K562 (cell line): ENCODE measurements around the gene KCNB1.

Source experiments
- DPF2 ChIP-seq: fragments of 450-650 bp; IDR thresholded peaks from 2 replicates; pipeline ENCODE4 v1.6.1; 2016
- MTA3 ChIP-seq: fragments of 450-650 bp; formaldehyde crosslinking; IDR thresholded peaks from 2 replicates; pipeline ENCODE4 v1.6.1; 2017; ENCODE audit warnings: mild to moderate bottlenecking, borderline replicate concordance
- SNRNP70 ChIP-seq: fragments of 200-400 bp; formaldehyde crosslinking; optimal IDR thresholded peaks from 2 replicates; pipeline ENCODE3; 2017; ENCODE audit warnings: low read depth, low read length
- SP1 ChIP-seq: sonication (generic); formaldehyde crosslinking; IDR thresholded peaks from 2 replicates; pipeline ENCODE4 v1.8.1; 2022; ENCODE audit warnings: mild to moderate bottlenecking, missing genetic modification reagents
- ZNF121 ChIP-seq: sonication (generic); formaldehyde crosslinking; conservative IDR thresholded peaks from 2 replicates; pipeline ENCODE4 v1.8.0; 2022; ENCODE audit warnings: missing genetic modification reagents
- ZZZ3 ChIP-seq: fragments of 450-650 bp; IDR thresholded peaks from 2 replicates; pipeline ENCODE4 v1.6.1; 2016; ENCODE audit warnings: antibody characterized with exemption, mild to moderate bottlenecking, moderate library complexity
- TF ChIP-seq, protein P1 (sequence below): fragments of 250-450 bp; sonication (Bioruptor Pico); IDR thresholded peaks from 2 replicates; pipeline ENCODE4 v1.4.0; 2020; ENCODE audit warnings: borderline replicate concordance
- TF ChIP-seq, protein P2 (sequence below), 3 experiments: IDR thresholded peaks in 2 of 3; conservative IDR thresholded peaks in 1 of 3; 2 replicates each; pipeline ENCODE4 v1.5.1; 2011 to 2012; ENCODE audit warnings: low read length in 3 of 3, mild to moderate bottlenecking in 3 of 3, control low read depth in 2 of 3, improper control_type of control experiment in 1 of 3, inconsistent platforms in 1 of 3, low read depth in 1 of 3, mixed read lengths in 1 of 3, moderate library complexity in 1 of 3; ENCODE audit not compliant: insufficient read depth in 2 of 3
- TF ChIP-seq, protein P3 (sequence below): fragments of 200-600 bp; sonication (generic); IDR thresholded peaks from one replicate; pipeline ENCODE4 v1.6.1; 2012; ENCODE audit warnings: mild to moderate bottlenecking, low read depth, low read length, inconsistent platforms
- TF ChIP-seq, protein P4 (sequence below): sonication (generic); formaldehyde crosslinking; IDR thresholded peaks from 2 replicates; pipeline ENCODE4 v1.9.0; 2022; ENCODE audit warnings: mild to moderate bottlenecking, missing genetic modification reagents
- TF ChIP-seq, protein P5 (sequence below): fragments of 250-450 bp; sonication (Bioruptor Pico); IDR thresholded peaks from 2 replicates; pipeline ENCODE4 v1.5.0; 2020; ENCODE audit warnings: mild to moderate bottlenecking, borderline replicate concordance

DNA sequence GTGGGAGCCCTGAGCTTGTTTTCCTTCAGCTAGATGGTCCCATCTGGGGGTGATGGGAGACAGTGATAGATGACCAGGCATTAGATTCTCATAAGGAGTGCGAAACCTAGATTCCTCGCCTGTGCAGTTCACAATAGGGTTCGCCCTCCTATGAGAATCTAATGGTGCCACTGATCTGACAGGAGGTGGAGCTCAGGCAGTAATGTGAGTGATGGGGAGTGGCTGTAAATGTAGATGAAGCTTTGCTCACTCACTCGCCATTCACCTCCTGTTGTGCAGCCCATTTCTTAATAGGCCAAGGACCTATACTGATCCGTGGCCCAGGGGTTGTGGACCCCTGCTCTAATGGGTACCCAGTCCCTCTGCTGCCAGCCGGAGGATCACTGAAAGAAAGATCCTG is 20.7 kb upstream of the KCNB1 start:
- TF ChIP-seq, protein P1, sequence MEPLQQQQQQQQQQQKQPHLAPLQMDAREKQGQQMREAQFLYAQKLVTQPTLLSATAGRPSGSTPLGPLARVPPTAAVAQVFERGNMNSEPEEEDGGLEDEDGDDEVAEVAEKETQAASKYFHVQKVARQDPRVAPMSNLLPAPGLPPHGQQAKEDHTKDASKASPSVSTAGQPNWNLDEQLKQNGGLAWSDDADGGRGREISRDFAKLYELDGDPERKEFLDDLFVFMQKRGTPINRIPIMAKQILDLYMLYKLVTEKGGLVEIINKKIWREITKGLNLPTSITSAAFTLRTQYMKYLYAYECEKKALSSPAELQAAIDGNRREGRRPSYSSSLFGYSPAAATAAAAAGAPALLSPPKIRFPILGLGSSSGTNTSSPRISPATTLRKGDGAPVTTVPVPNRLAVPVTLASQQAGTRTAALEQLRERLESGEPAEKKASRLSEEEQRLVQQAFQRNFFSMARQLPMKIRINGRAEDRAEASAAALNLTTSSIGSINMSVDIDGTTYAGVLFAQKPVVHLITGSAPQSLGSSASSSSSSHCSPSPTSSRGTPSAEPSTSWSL (CRISPR knock-in tag), result no peak
- TF ChIP-seq, protein P2, sequence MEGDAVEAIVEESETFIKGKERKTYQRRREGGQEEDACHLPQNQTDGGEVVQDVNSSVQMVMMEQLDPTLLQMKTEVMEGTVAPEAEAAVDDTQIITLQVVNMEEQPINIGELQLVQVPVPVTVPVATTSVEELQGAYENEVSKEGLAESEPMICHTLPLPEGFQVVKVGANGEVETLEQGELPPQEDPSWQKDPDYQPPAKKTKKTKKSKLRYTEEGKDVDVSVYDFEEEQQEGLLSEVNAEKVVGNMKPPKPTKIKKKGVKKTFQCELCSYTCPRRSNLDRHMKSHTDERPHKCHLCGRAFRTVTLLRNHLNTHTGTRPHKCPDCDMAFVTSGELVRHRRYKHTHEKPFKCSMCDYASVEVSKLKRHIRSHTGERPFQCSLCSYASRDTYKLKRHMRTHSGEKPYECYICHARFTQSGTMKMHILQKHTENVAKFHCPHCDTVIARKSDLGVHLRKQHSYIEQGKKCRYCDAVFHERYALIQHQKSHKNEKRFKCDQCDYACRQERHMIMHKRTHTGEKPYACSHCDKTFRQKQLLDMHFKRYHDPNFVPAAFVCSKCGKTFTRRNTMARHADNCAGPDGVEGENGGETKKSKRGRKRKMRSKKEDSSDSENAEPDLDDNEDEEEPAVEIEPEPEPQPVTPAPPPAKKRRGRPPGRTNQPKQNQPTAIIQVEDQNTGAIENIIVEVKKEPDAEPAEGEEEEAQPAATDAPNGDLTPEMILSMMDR (IDR thresholded peaks at IDR 0.05 in 2 of 3, conservative IDR thresholded peaks at IDR 0.05 in 1 of 3; ENCODE audit: insufficient read depth in 2 of 3, low read depth in 1 of 3, low read length in 3 of 3), result no peak
- no peak for TF ChIP-seq ZZZ3
- TF ChIP-seq, protein P3, sequence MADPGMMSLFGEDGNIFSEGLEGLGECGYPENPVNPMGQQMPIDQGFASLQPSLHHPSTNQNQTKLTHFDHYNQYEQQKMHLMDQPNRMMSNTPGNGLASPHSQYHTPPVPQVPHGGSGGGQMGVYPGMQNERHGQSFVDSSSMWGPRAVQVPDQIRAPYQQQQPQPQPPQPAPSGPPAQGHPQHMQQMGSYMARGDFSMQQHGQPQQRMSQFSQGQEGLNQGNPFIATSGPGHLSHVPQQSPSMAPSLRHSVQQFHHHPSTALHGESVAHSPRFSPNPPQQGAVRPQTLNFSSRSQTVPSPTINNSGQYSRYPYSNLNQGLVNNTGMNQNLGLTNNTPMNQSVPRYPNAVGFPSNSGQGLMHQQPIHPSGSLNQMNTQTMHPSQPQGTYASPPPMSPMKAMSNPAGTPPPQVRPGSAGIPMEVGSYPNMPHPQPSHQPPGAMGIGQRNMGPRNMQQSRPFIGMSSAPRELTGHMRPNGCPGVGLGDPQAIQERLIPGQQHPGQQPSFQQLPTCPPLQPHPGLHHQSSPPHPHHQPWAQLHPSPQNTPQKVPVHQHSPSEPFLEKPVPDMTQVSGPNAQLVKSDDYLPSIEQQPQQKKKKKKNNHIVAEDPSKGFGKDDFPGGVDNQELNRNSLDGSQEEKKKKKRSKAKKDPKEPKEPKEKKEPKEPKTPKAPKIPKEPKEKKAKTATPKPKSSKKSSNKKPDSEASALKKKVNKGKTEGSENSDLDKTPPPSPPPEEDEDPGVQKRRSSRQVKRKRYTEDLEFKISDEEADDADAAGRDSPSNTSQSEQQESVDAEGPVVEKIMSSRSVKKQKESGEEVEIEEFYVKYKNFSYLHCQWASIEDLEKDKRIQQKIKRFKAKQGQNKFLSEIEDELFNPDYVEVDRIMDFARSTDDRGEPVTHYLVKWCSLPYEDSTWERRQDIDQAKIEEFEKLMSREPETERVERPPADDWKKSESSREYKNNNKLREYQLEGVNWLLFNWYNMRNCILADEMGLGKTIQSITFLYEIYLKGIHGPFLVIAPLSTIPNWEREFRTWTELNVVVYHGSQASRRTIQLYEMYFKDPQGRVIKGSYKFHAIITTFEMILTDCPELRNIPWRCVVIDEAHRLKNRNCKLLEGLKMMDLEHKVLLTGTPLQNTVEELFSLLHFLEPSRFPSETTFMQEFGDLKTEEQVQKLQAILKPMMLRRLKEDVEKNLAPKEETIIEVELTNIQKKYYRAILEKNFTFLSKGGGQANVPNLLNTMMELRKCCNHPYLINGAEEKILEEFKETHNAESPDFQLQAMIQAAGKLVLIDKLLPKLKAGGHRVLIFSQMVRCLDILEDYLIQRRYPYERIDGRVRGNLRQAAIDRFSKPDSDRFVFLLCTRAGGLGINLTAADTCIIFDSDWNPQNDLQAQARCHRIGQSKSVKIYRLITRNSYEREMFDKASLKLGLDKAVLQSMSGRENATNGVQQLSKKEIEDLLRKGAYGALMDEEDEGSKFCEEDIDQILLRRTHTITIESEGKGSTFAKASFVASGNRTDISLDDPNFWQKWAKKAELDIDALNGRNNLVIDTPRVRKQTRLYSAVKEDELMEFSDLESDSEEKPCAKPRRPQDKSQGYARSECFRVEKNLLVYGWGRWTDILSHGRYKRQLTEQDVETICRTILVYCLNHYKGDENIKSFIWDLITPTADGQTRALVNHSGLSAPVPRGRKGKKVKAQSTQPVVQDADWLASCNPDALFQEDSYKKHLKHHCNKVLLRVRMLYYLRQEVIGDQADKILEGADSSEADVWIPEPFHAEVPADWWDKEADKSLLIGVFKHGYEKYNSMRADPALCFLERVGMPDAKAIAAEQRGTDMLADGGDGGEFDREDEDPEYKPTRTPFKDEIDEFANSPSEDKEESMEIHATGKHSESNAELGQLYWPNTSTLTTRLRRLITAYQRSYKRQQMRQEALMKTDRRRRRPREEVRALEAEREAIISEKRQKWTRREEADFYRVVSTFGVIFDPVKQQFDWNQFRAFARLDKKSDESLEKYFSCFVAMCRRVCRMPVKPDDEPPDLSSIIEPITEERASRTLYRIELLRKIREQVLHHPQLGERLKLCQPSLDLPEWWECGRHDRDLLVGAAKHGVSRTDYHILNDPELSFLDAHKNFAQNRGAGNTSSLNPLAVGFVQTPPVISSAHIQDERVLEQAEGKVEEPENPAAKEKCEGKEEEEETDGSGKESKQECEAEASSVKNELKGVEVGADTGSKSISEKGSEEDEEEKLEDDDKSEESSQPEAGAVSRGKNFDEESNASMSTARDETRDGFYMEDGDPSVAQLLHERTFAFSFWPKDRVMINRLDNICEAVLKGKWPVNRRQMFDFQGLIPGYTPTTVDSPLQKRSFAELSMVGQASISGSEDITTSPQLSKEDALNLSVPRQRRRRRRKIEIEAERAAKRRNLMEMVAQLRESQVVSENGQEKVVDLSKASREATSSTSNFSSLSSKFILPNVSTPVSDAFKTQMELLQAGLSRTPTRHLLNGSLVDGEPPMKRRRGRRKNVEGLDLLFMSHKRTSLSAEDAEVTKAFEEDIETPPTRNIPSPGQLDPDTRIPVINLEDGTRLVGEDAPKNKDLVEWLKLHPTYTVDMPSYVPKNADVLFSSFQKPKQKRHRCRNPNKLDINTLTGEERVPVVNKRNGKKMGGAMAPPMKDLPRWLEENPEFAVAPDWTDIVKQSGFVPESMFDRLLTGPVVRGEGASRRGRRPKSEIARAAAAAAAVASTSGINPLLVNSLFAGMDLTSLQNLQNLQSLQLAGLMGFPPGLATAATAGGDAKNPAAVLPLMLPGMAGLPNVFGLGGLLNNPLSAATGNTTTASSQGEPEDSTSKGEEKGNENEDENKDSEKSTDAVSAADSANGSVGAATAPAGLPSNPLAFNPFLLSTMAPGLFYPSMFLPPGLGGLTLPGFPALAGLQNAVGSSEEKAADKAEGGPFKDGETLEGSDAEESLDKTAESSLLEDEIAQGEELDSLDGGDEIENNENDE, result no peak
- no peak for TF ChIP-seq SP1 (CRISPR knock-in tag)
- TF ChIP-seq SNRNP70, result no peak
- TF ChIP-seq ZNF121 (CRISPR knock-in tag), result no peak
- TF ChIP-seq, protein P4, sequence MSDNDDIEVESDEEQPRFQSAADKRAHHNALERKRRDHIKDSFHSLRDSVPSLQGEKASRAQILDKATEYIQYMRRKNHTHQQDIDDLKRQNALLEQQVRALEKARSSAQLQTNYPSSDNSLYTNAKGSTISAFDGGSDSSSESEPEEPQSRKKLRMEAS, result no peak
- TF ChIP-seq MTA3, result no peak
- TF ChIP-seq, protein P5, sequence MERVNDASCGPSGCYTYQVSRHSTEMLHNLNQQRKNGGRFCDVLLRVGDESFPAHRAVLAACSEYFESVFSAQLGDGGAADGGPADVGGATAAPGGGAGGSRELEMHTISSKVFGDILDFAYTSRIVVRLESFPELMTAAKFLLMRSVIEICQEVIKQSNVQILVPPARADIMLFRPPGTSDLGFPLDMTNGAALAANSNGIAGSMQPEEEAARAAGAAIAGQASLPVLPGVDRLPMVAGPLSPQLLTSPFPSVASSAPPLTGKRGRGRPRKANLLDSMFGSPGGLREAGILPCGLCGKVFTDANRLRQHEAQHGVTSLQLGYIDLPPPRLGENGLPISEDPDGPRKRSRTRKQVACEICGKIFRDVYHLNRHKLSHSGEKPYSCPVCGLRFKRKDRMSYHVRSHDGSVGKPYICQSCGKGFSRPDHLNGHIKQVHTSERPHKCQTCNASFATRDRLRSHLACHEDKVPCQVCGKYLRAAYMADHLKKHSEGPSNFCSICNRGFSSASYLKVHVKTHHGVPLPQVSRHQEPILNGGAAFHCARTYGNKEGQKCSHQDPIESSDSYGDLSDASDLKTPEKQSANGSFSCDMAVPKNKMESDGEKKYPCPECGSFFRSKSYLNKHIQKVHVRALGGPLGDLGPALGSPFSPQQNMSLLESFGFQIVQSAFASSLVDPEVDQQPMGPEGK (CRISPR knock-in tag), result no peak
- TF ChIP-seq DPF2, result no peak
